SJCRH30 (cell line): ENCODE data around the gene CTBP1. TPM values are rescaled to one million over a fixed set of nuclear protein-coding genes. Genes with fewer than 3 reads are reported as not detected.

ENCODE experiments used
- DNase-seq, 2 experiments: peaks; one replicate each; pipeline ENCODE4 v3.0.0-alpha.2; 2015 to 2020
- H3K27ac ChIP-seq: fragments of 250-450 bp; sonication (Bioruptor Pico); 2 replicates; pipeline ENCODE4 v1.5.1; 2020; ENCODE audit warnings: mild to moderate bottlenecking, moderate library complexity
- H3K27me3 ChIP-seq: fragments of 250-450 bp; sonication (Bioruptor Pico); 2 replicates; pipeline ENCODE4 v1.5.1; 2020; ENCODE audit warnings: mild to moderate bottlenecking, moderate library complexity
- H3K36me3 ChIP-seq: fragments of 250-450 bp; sonication (Bioruptor Pico); 2 replicates; pipeline ENCODE4 v1.5.1; 2020; ENCODE audit warnings: mild to moderate bottlenecking, moderate library complexity
- H3K4me1 ChIP-seq: fragments of 250-450 bp; sonication (Bioruptor Pico); 2 replicates; pipeline ENCODE4 v1.5.1; 2020; ENCODE audit warnings: mild to moderate bottlenecking, moderate library complexity
- H3K4me3 ChIP-seq: fragments of 250-450 bp; sonication (Bioruptor Pico); 2 replicates; pipeline ENCODE4 v1.5.1; 2020; ENCODE audit warnings: mild to moderate bottlenecking, moderate library complexity
- H3K9me3 ChIP-seq: fragments of 250-450 bp; sonication (Bioruptor Pico); replicated peaks from 2 replicates; pipeline ENCODE4 v1.5.1; 2020; ENCODE audit warnings: mild to moderate bottlenecking, moderate library complexity
- total RNA-seq: library from RNA; depleted of rRNA; stranded (reverse); fragments of >200 nt; shearing (Covaris generic); gene quantifications from 2 replicates; pipeline ENCODE4 v1.2.3, GENCODE V29; 2014

The CTBP1 gene
- total RNA-seq, 1 experiment from 2014 or later: 141 TPM

GRCh38 chr4:1290165-1290977, 41.4 kb upstream of the CTBP1 start:
- DNase-seq: peak in 1 of 2 experiments; percentile 24
- H3K4me1 ChIP-seq: peaks cover 11% of the 10 kb centered on the region

GRCh38 chr4:1289207-1290164, 40.6 kb upstream of the CTBP1 start, which contains the start of gene MAEA:
TSS of gene MAEA (plus strand) at chr4:1289891. CDS start at chr4:1289914, 23 bp downstream.
- Histone ChIP-seq H3K9me3 (0 out of 2 replicates have a peak, but pooled peaks cover 3% of the 10 kb centered on the region), H3K27me3 (no peaks in the 10 kb centered on the region), H3K36me3 (no peaks in the 10 kb centered on the region; the same call in 1 of the 2 replicates), H3K4me3 (peak within 1 kb of the TSS; percentile 81), H3K4me1 (peaks cover 11% of the 10 kb centered on the region), H3K27ac (peak within 1 kb of the TSS; percentile 70)
- peak; percentile 98 for DNase-seq

More at GRCh38 chr4:1290165-1290977, 41.4 kb upstream of the CTBP1 start:
- Histone ChIP-seq H3K9me3 (0 out of 2 replicates have a peak, but pooled peaks cover 3% of the 10 kb centered on the region), H3K27me3 (no peaks in the 10 kb centered on the region), H3K4me3 (peak overlapping the region; percentile 81), H3K36me3 (no peaks in the 10 kb centered on the region; the same call in 1 of the 2 replicates), H3K27ac (peak overlapping the region; percentile 70)

GRCh38 chr4:1288786-1289185, 39.9 kb upstream of the CTBP1 start:
- Histone ChIP-seq H3K27ac (peak overlapping the region; percentile 70; the same call in 1 of the 2 replicates), H3K4me1 (peaks cover 11% of the 10 kb centered on the region), H3K9me3 (0 out of 2 replicates have a peak, but pooled peaks cover 3% of the 10 kb centered on the region), H3K36me3 (no peaks in the 10 kb centered on the region; the same call in 1 of the 2 replicates), H3K4me3 (peak overlapping the region; percentile 81), H3K27me3 (no peaks in the 10 kb centered on the region)
- DNase-seq: no peak

GRCh38 chr4:1285790-1286553, 37.0 kb upstream of the CTBP1 start:
- no peak overlapping the region for H3K4me3 ChIP-seq
- 0 out of 2 replicates have a peak, but pooled peaks cover 3% of the 10 kb centered on the region for H3K9me3 ChIP-seq
- H3K27me3 ChIP-seq: no peaks in the 10 kb centered on the region
- DNase-seq: peak; percentile 43 to 56
- H3K27ac ChIP-seq: no peak overlapping the region
- H3K36me3 ChIP-seq: no peaks in the 10 kb centered on the region
- peaks cover 4% of the 10 kb centered on the region; the same call in 1 of the 2 replicates for H3K4me1 ChIP-seq

- Histone ChIP-seq H3K4me1 (peaks cover 4% of the 10 kb centered on the region; the same call in 1 of the 2 replicates), H3K27me3 (no peaks in the 10 kb centered on the region), H3K27ac (no peak overlapping the region), H3K4me3 (no peak overlapping the region), H3K36me3 (no peaks in the 10 kb centered on the region), H3K9me3 (0 out of 2 replicates have a peak, but pooled peaks cover 3% of the 10 kb centered on the region)
- no peak for DNase-seq
Measured at GRCh38 chr4:1285151-1285789, 36.3 kb upstream of the CTBP1 start.

- Histone ChIP-seq H3K4me1 (peaks cover 1% of the 10 kb centered on the region; the same call in 1 of the 2 replicates), H3K36me3 (no peaks in the 10 kb centered on the region), H3K4me3 (no peak overlapping the region), H3K27me3 (no peaks in the 10 kb centered on the region), H3K27ac (no peak overlapping the region), H3K9me3 (0 out of 2 replicates have a peak, but pooled peaks cover 3% of the 10 kb centered on the region)
- no peak for DNase-seq
Measured at GRCh38 chr4:1283711-1284110, 34.8 kb upstream of the CTBP1 start.

- no peak overlapping the region for H3K27ac ChIP-seq
- H3K36me3 ChIP-seq: no peaks in the 10 kb centered on the region
- no peaks in the 10 kb centered on the region for H3K27me3 ChIP-seq
- no peaks in the 10 kb centered on the region for H3K9me3 ChIP-seq
- no peak overlapping the region for H3K4me3 ChIP-seq
- no peak for DNase-seq
- H3K4me1 ChIP-seq: no peaks in the 10 kb centered on the region
Measured at GRCh38 chr4:1279253-1279652, 30.3 kb upstream of the CTBP1 start.

- no peaks in the 10 kb centered on the region for H3K9me3 ChIP-seq
- H3K36me3 ChIP-seq: no peaks in the 10 kb centered on the region
- H3K4me3 ChIP-seq: no peak overlapping the region
- no peaks in the 10 kb centered on the region for H3K4me1 ChIP-seq
- H3K27me3 ChIP-seq: no peaks in the 10 kb centered on the region
- DNase-seq: no peak
- H3K27ac ChIP-seq: no peak overlapping the region
Measured at GRCh38 chr4:1277667-1278665, 29.0 kb upstream of the CTBP1 start.

GRCh38 chr4:1276984-1277383, 28.1 kb upstream of the CTBP1 start:
- DNase-seq: no peak

GRCh38 chr4:1274871-1275270, 25.9 kb upstream of the CTBP1 start:
- H3K36me3 ChIP-seq: no peaks in the 10 kb centered on the region
- DNase-seq: no peak
- H3K27ac ChIP-seq: no peak overlapping the region
- H3K27me3 ChIP-seq: no peaks in the 10 kb centered on the region
- no peak overlapping the region for H3K4me3 ChIP-seq
- no peaks in the 10 kb centered on the region for H3K4me1 ChIP-seq
- H3K9me3 ChIP-seq: no peaks in the 10 kb centered on the region

More at GRCh38 chr4:1276984-1277383, 28.1 kb upstream of the CTBP1 start:
- Histone ChIP-seq H3K27ac (no peak overlapping the region), H3K36me3 (no peaks in the 10 kb centered on the region), H3K27me3 (no peaks in the 10 kb centered on the region), H3K4me1 (no peaks in the 10 kb centered on the region), H3K9me3 (no peaks in the 10 kb centered on the region), H3K4me3 (no peak overlapping the region)

- Histone ChIP-seq H3K9me3 (no peaks in the 10 kb centered on the region), H3K27ac (no peak overlapping the region), H3K27me3 (no peaks in the 10 kb centered on the region), H3K36me3 (no peaks in the 10 kb centered on the region), H3K4me3 (no peak overlapping the region), H3K4me1 (no peaks in the 10 kb centered on the region)
- DNase-seq: no peak
Measured at GRCh38 chr4:1271686-1272085, 22.8 kb upstream of the CTBP1 start.

GRCh38 chr4:1269209-1269608, 20.3 kb upstream of the CTBP1 start:
- H3K27ac ChIP-seq: no peak overlapping the region
- no peak overlapping the region for H3K4me3 ChIP-seq
- H3K4me1 ChIP-seq: no peaks in the 10 kb centered on the region

More at GRCh38 chr4:1269209-1269608, 20.3 kb upstream of the CTBP1 start:
- no peak for DNase-seq
- H3K36me3 ChIP-seq: no peaks in the 10 kb centered on the region
- no peaks in the 10 kb centered on the region for H3K27me3 ChIP-seq
- H3K9me3 ChIP-seq: no peaks in the 10 kb centered on the region
